Naive thymus-derived CD8-positive, alpha-beta T cell (primary cell): ENCODE data around the gene ZNF384. TPM values are rescaled to one million over a fixed set of nuclear protein-coding genes. Genes with fewer than 3 reads are reported as not detected.
A peak's percentile ranks its signal among the peaks of the same experiment; 100 is the strongest.

Experiments used
- ATAC-seq, 2 donors: fragments of 150-1000 bp; cut with Tn5 transposase in 1 of 2; sonication (Bioruptor Pico), chemical (Tn5 transposase) in 1 of 2; 1 replicate in 1 of 2; 2 replicates in 1 of 2; pipeline ENCODE4 v1.10.0; 2021; ENCODE audit warnings: mild to moderate bottlenecking in 2 of 2, moderate library complexity in 2 of 2
- POLR2A ChIA-PET: fragments of 350-600 bp; sonication (Branson Sonifier 250); formaldehyde crosslinking; loops from one replicate; lab custom pipeline; 2021; ENCODE audit warnings: antibody characterized with exemption; lab: Charles Lee
- DNase-seq, 10 donors: peaks; one replicate each; pipeline versions ENCODE4 v3.0.0 to v3.0.0-alpha.2; 2020 to 2022
- H3K27ac Mint-ChIP-seq, 10 donors: one replicate each; pipeline ENCODE4 v1.8.0; 2020 to 2022; ENCODE audit warnings: mild to moderate bottlenecking in 10 of 10, mixed read lengths in 10 of 10, moderate library complexity in 4 of 10, inconsistent platforms in 1 of 10
- H3K27me3 Mint-ChIP-seq, 5 donors: one replicate each; pipeline ENCODE4 v1.8.0; 2021 to 2022; ENCODE audit warnings: mixed read lengths in 5 of 5
- H3K36me3 Mint-ChIP-seq, 3 donors: one replicate each; pipeline ENCODE4 v1.8.0; 2020 to 2022; ENCODE audit warnings: mixed read lengths in 3 of 3, mild to moderate bottlenecking in 2 of 3, inconsistent platforms in 1 of 3
- H3K4me1 Mint-ChIP-seq, 4 donors: one replicate each; pipeline ENCODE4 v1.8.0; 2021 to 2022; ENCODE audit warnings: mixed read lengths in 4 of 4
- H3K4me3 Mint-ChIP-seq, 10 donors: one replicate each; pipeline ENCODE4 v1.8.0; 2020 to 2022; ENCODE audit warnings: mild to moderate bottlenecking in 10 of 10, mixed read lengths in 10 of 10, moderate library complexity in 6 of 10, inconsistent platforms in 1 of 10
- H3K9me3 Mint-ChIP-seq, 9 donors: one replicate each; pipeline ENCODE4 v1.8.0; 2020 to 2022; ENCODE audit warnings: mixed read lengths in 9 of 9, mild to moderate bottlenecking in 3 of 9, inconsistent platforms in 1 of 9, moderate library complexity in 1 of 9
- polyA plus RNA-seq, 3 donors: library from polyadenylated mRNA; unstranded; fragments of 300-500 nt; fragmentation: Illumina TruSeq; gene quantifications; one replicate each; pipeline ENCODE4 v1.2.3, GENCODE V29; 2021
- total RNA-seq, 8 experiments: library from RNA in 2 of 8; stranded (reverse) in 2 of 8; gene quantifications; one replicate each; pipeline ENCODE4 v1.2.3 and lab custom pipeline; 2021 to 2026

ZNF384 gene
- total and polyA plus RNA-seq, 5 experiments from 2014 or later = 17.6 to 94.8 (median 39.6) TPM

GRCh38 chr12:6647083-6647604, 42.0 kb downstream of the ZNF384 start, which contains the start of gene ACRBP:
ACRBP (minus strand) TSS chr12:6647432; CDS start chr12:6647366, 66 bp downstream.
- POLR2A ChIA-PET = interaction anchor here (0.7 to 5.3 kb wide), 6 partner anchors 12 to 39 kb away, joined by 3 to 30 read pairs (median 4); partner anchors contain the start of gene LPAR5
- peak; percentile 70 to 91 for ATAC-seq
- Mint-ChIP-seq H3K4me3 (peak within 1 kb of the TSS; percentile 69 to 86 (median 78)), H3K9me3 (peaks cover 0 to 17% (median 5%) of the 10 kb centered on the region in 9 donors), H3K27ac (peak within 1 kb of the TSS in 7 of 10 donors; percentile 25 to 87 (median 63)), H3K27me3 (no peaks in the 10 kb centered on the region), H3K36me3 (peaks cover 14 to 45% (median 22%) of the 10 kb centered on the region in 3 donors), H3K4me1 (peaks cover 13 to 38% (median 25%) of the 10 kb centered on the region in 4 donors)
- peak in 5 of 10 donors; percentile 20 to 51 (median 25) for DNase-seq

GRCh38 chr12:6646276-6647082, 42.7 kb downstream of the ZNF384 start:
- peak overlapping the region; percentile 69 to 86 (median 78) for H3K4me3 Mint-ChIP-seq
- peak overlapping the region in 7 of 10 donors; percentile 25 to 87 (median 63) for H3K27ac Mint-ChIP-seq
- ATAC-seq (peak in 1 of 2 donors; percentile 31), DNase-seq (no peak)
- H3K9me3 Mint-ChIP-seq = peaks cover 0 to 17% (median 5%) of the 10 kb centered on the region in 9 donors
- POLR2A ChIA-PET = interaction anchor here (0.7 to 5.3 kb wide), 5 partner anchors 11 to 25 kb away, joined by 3 to 30 read pairs (median 5); partner anchors contain the start of gene LPAR5
- peaks cover 14 to 39% (median 19%) of the 10 kb centered on the region in 3 donors for H3K36me3 Mint-ChIP-seq
- H3K4me1 Mint-ChIP-seq = peaks cover 14 to 38% (median 25%) of the 10 kb centered on the region in 4 donors
- H3K27me3 Mint-ChIP-seq = no peaks in the 10 kb centered on the region

- POLR2A ChIA-PET = interaction anchor here (0.6 to 5.3 kb wide), 6 partner anchors 10 to 39 kb away, joined by 4 to 30 read pairs (median 4); partner anchors contain the start of gene LPAR5
- Mint-ChIP-seq H3K27ac (peak overlapping the region in 2 of 10 donors; percentile 9 to 60), H3K36me3 (peaks cover 14 to 23% (median 19%) of the 10 kb centered on the region in 3 donors), H3K4me1 (peaks cover 14 to 41% (median 25%) of the 10 kb centered on the region in 4 donors), H3K4me3 (peak overlapping the region in 2 of 10 donors; percentile 29 to 69), H3K27me3 (no peaks in the 10 kb centered on the region), H3K9me3 (peaks cover 0 to 17% (median 5%) of the 10 kb centered on the region in 9 donors)
- DNase-seq (no peak), ATAC-seq (no peak)
Measured at GRCh38 chr12:6644903-6645302, 44.3 kb downstream of the ZNF384 start.

- H3K9me3 Mint-ChIP-seq = peaks cover 0 to 17% (median 5%) of the 10 kb centered on the region in 9 donors
- peaks cover 14 to 19% (median 19%) of the 10 kb centered on the region in 3 donors for H3K36me3 Mint-ChIP-seq
- POLR2A ChIA-PET = interaction anchor here (0.7 to 5.3 kb wide), 6 partner anchors 9 to 39 kb away, joined by 4 to 30 read pairs (median 6); partner anchors contain the start of gene LPAR5
- peak overlapping the region in 4 of 10 donors; percentile 9 to 68 (median 30) for H3K27ac Mint-ChIP-seq
- DNase-seq = no peak
- H3K27me3 Mint-ChIP-seq = no peaks in the 10 kb centered on the region
- peaks cover 14 to 44% (median 25%) of the 10 kb centered on the region in 4 donors for H3K4me1 Mint-ChIP-seq
- H3K4me3 Mint-ChIP-seq = peak overlapping the region in 3 of 10 donors; percentile 12 to 69 (median 25)
- ATAC-seq = no peak
Measured at GRCh38 chr12:6644257-6644596, 44.9 kb downstream of the ZNF384 start.

DNA sequence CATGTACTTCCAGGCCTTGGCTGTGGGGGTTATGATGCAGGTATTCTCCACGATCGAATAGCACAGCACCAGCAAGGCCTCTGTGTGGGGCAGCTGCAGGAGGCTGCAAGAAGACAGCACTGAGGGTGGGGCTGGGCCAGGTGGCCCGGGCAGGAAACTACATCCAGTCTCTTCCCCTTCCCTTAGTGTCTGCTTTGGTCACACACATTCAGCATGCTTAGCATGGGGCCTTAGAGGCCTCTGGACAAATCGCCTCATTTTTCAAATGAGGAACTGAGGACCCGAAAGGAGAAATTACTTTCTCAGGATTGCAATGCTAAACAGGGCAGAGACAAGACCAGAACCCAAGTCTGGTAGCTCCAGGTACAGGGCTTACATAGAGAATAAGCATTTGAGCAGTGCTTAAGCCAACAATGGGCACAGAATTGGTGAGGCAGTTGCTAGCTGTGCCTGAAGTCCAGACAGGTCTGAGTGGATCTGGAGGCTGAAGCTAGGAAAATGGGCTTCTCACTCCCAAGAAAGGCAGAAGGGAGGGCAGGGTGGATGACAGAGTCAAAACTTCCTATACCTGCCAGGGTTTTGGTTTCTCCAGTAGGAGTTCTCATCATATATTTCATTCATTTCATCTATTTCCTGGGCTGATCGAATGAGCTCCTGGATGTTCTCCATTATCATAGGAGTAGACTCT, 45.5 kb downstream of the ZNF384 start:
- peaks cover 0 to 17% (median 5%) of the 10 kb centered on the region in 9 donors for H3K9me3 Mint-ChIP-seq
- no peaks in the 10 kb centered on the region for H3K27me3 Mint-ChIP-seq
- H3K36me3 Mint-ChIP-seq = peaks cover 14 to 19% (median 19%) of the 10 kb centered on the region in 3 donors
- no peak for ATAC-seq
- H3K27ac Mint-ChIP-seq = peak overlapping the region in 2 of 10 donors; percentile 40 to 44
- no peak for DNase-seq
- H3K4me3 Mint-ChIP-seq = peak overlapping the region in 1 of 10 donors; percentile 25
- peaks cover 14 to 49% (median 25%) of the 10 kb centered on the region in 4 donors for H3K4me1 Mint-ChIP-seq
- POLR2A ChIA-PET = interaction anchor here (0.5 to 5.3 kb wide), 7 partner anchors 9 to 46 kb away, joined by 3 to 30 read pairs (median 4); partner anchors contain the start of genes LPAR5 and ZNF384

- POLR2A ChIA-PET = interaction anchor here (2.0 kb wide), 1 partner anchor 21 kb away, joined by 5 read pairs; no protein-coding TSS in a partner anchor
- peaks cover 18 to 61% (median 23%) of the 10 kb centered on the region in 4 donors for H3K4me1 Mint-ChIP-seq
- ATAC-seq (no peak), DNase-seq (no peak)
- H3K27ac Mint-ChIP-seq = peak overlapping the region in 1 of 10 donors; percentile 42
- H3K9me3 Mint-ChIP-seq = peaks cover 0 to 17% (median 5%) of the 10 kb centered on the region in 9 donors
- no peaks in the 10 kb centered on the region for H3K27me3 Mint-ChIP-seq
- no peak overlapping the region for H3K4me3 Mint-ChIP-seq
- H3K36me3 Mint-ChIP-seq = peaks cover 11 to 19% (median 14%) of the 10 kb centered on the region in 3 donors
Measured at GRCh38 chr12:6641131-6641530, 48.0 kb downstream of the ZNF384 start.

- H3K9me3 Mint-ChIP-seq = peaks cover 0 to 17% (median 5%) of the 10 kb centered on the region in 9 donors
- H3K4me1 Mint-ChIP-seq = peaks cover 23 to 66% (median 28%) of the 10 kb centered on the region in 4 donors
- no peak for DNase-seq
- no peaks in the 10 kb centered on the region for H3K27me3 Mint-ChIP-seq
- H3K4me3 Mint-ChIP-seq = no peak overlapping the region
- no peak for ATAC-seq
- POLR2A ChIA-PET = interaction anchor here (1.2 to 2.0 kb wide), 2 partner anchors 11 to 20 kb away, joined by 3 to 5 read pairs; no protein-coding TSS in a partner anchor
- peak overlapping the region in 1 of 10 donors; percentile 42 for H3K27ac Mint-ChIP-seq
- peaks cover 11 to 19% (median 14%) of the 10 kb centered on the region in 3 donors for H3K36me3 Mint-ChIP-seq
Measured at GRCh38 chr12:6640497-6640896, 48.7 kb downstream of the ZNF384 start.

GRCh38 chr12:6639151-6639801, 49.9 kb downstream of the ZNF384 start:
- Mint-ChIP-seq H3K4me1 (peaks cover 19 to 66% (median 31%) of the 10 kb centered on the region in 4 donors), H3K4me3 (no peak overlapping the region), H3K27ac (peak overlapping the region in 1 of 10 donors; percentile 78), H3K36me3 (peaks cover 8 to 17% (median 12%) of the 10 kb centered on the region in 3 donors), H3K27me3 (no peaks in the 10 kb centered on the region), H3K9me3 (peaks cover 0 to 14% (median 3%) of the 10 kb centered on the region in 9 donors)
- DNase-seq (no peak), ATAC-seq (no peak)
- POLR2A ChIA-PET = interaction anchor here (1.2 to 2.0 kb wide), 2 partner anchors 9 to 19 kb away, joined by 3 to 5 read pairs; no protein-coding TSS in a partner anchor

- peak overlapping the region in 2 of 10 donors; percentile 18 to 42 for H3K4me3 Mint-ChIP-seq
- H3K36me3 Mint-ChIP-seq = peaks cover 3 to 7% (median 6%) of the 10 kb centered on the region in 3 donors
- ATAC-seq (no peak), DNase-seq (no peak)
- no peaks in the 10 kb centered on the region for H3K27me3 Mint-ChIP-seq
- H3K9me3 Mint-ChIP-seq = peaks cover 0 to 6% (median 0%) of the 10 kb centered on the region in 9 donors
- peaks cover 19 to 64% (median 35%) of the 10 kb centered on the region in 4 donors for H3K4me1 Mint-ChIP-seq
- POLR2A ChIA-PET = interaction anchor here (0.7 kb wide), 1 partner anchor 10 kb away, joined by 3 read pairs; no protein-coding TSS in a partner anchor
- H3K27ac Mint-ChIP-seq = peak overlapping the region in 6 of 10 donors; percentile 4 to 79 (median 64)
Measured at GRCh38 chr12:6638305-6638704, 50.9 kb downstream of the ZNF384 start.

- Mint-ChIP-seq H3K4me3 (peak within 1 kb of the TSS; percentile 75 to 91 (median 83)), H3K27me3 (no peaks in the 10 kb centered on the region), H3K9me3 (no peaks in the 10 kb centered on the region), H3K4me1 (peaks cover 33 to 82% (median 58%) of the 10 kb centered on the region in 4 donors), H3K27ac (peak within 1 kb of the TSS; percentile 83 to 100 (median 93)), H3K36me3 (no peaks in the 10 kb centered on the region)
- ATAC-seq (peak; percentile 43 to 58), DNase-seq (peak in 5 of 10 donors; percentile 34 to 53 (median 42))
- POLR2A ChIA-PET = interaction anchor here (0.6 to 3.5 kb wide), 16 partner anchors 9 to 313 kb away, joined by 3 to 38 read pairs (median 5); partner anchors contain the start of genes ACRBP, CHD4, COPS7A and RNU7-1
Measured at GRCh38 chr12:6635856-6636531, 53.2 kb downstream of the ZNF384 start, which contains the start of gene LPAR5. LPAR5 (minus strand) TSS chr12:6635959; CDS start chr12:6621248, 14,711 bp downstream.
